Testis (tissue), 3 donors: ENCODE measurements around the gene NEURL1. TPM values are rescaled to one million over a fixed set of nuclear protein-coding genes. Genes with fewer than 3 reads are reported as not detected.
A peak's percentile ranks its signal among the peaks of the same experiment; 100 is the strongest.

Source experiments
- DNase-seq: peaks from one replicate; pipeline ENCODE4 v3.0.0-alpha.2; 2019
- H3K27ac ChIP-seq, 2 donors: fragments of 200-600 bp; sonication (generic); one replicate each; pipeline ENCODE4 v1.5.1; 2019
- H3K27me3 ChIP-seq: fragments of 200-600 bp; sonication (generic); one replicate; pipeline ENCODE4 v1.5.1; 2019
- H3K36me3 ChIP-seq: fragments of 200-600 bp; sonication (generic); one replicate; pipeline ENCODE4 v1.5.1; 2017; ENCODE audit warnings: low read depth; ENCODE audit errors: missing control alignments
- H3K4me1 ChIP-seq: fragments of 200-600 bp; sonication (generic); one replicate; pipeline ENCODE4 v1.5.1; 2019
- H3K4me3 ChIP-seq, 2 donors: fragments of 200-600 bp; sonication (generic); one replicate each; pipeline ENCODE4 v1.5.1; 2017 to 2019
- H3K9me3 ChIP-seq: fragments of 200-600 bp; sonication (generic); one replicate; pipeline ENCODE4 v1.5.1; 2017
- POLR2A ChIP-seq: fragments of 450-650 bp; IDR thresholded peaks from one replicate; pipeline ENCODE4 v1.6.1; 2017; ENCODE audit warnings: antibody characterized with exemption, mild to moderate bottlenecking, moderate library complexity
- WGBS, 2 donors: methylation state at CpG; one replicate each; pipeline ENCODE4 v1.1.5; 2018; 5-methylcytosine and 5-hydroxymethylcytosine counted together
- intact Hi-C: fragments of 100-400 bp; cut with DNase I; formaldehyde crosslinking; loops from one replicate; pipeline ENCODE4 v1.15.1; 2023; ENCODE audit warnings: low total_unique reads
- polyA plus RNA-seq: library from polyadenylated mRNA; stranded (reverse); fragments of 350-450 nt; fragmentation: Illumina TruSeq; extraction: RNeasy Lipid Tissue Mini Kit (QIAGEN cat#74804); gene quantifications from one replicate; pipeline ENCODE4 v1.2.3, GENCODE V29; 2014; ENCODE audit warnings: low read depth, low replicate concordance; ENCODE audit not compliant: insufficient read depth
- total RNA-seq, 2 donors: library from RNA; depleted of rRNA; stranded (reverse); fragments of >200 nt; gene quantifications; one replicate each; pipeline ENCODE4 v1.2.3, GENCODE V29; 2016
- TF ChIP-seq, protein P1 (sequence below), 3 experiments: fragments of 450-650 bp in 2 of 3; fragments of 200-600 bp in 1 of 3; sonication (generic) in 1 of 3; IDR thresholded peaks; one replicate each; pipeline ENCODE4 v1.5.1; 2016 to 2019; ENCODE audit warnings: antibody characterized with exemption in 3 of 3, mild to moderate bottlenecking in 2 of 3, moderate library complexity in 1 of 3

NEURL1 gene
- total and polyA plus RNA-seq, 3 donors from 2014 or later = 17.8 to 21.9 (median 19.8) TPM

- Histone ChIP-seq H3K4me3 (no peak overlapping the region), H3K36me3 (no peaks in the 10 kb centered on the region), H3K4me1 (peaks cover 34% of the 10 kb centered on the region), H3K9me3 (no peaks in the 10 kb centered on the region), H3K27ac (peak overlapping the region in 1 of 2 donors; percentile 72), H3K27me3 (no peaks in the 10 kb centered on the region)
- intact Hi-C loops = no loop called here
- 85 to 88% methylated on average over 6 to 8 of the region's 8 CpGs for WGBS, 2 donors
- TF ChIP-seq, protein P1, sequence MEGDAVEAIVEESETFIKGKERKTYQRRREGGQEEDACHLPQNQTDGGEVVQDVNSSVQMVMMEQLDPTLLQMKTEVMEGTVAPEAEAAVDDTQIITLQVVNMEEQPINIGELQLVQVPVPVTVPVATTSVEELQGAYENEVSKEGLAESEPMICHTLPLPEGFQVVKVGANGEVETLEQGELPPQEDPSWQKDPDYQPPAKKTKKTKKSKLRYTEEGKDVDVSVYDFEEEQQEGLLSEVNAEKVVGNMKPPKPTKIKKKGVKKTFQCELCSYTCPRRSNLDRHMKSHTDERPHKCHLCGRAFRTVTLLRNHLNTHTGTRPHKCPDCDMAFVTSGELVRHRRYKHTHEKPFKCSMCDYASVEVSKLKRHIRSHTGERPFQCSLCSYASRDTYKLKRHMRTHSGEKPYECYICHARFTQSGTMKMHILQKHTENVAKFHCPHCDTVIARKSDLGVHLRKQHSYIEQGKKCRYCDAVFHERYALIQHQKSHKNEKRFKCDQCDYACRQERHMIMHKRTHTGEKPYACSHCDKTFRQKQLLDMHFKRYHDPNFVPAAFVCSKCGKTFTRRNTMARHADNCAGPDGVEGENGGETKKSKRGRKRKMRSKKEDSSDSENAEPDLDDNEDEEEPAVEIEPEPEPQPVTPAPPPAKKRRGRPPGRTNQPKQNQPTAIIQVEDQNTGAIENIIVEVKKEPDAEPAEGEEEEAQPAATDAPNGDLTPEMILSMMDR (IDR thresholded peaks at IDR 0.05) = no peak
- no peak for TF ChIP-seq POLR2A
- DNase-seq = no peak
These were observed 145.4 kb downstream of the NEURL1 start for GRCh38 chr10:103638948-103639347.

DNA sequence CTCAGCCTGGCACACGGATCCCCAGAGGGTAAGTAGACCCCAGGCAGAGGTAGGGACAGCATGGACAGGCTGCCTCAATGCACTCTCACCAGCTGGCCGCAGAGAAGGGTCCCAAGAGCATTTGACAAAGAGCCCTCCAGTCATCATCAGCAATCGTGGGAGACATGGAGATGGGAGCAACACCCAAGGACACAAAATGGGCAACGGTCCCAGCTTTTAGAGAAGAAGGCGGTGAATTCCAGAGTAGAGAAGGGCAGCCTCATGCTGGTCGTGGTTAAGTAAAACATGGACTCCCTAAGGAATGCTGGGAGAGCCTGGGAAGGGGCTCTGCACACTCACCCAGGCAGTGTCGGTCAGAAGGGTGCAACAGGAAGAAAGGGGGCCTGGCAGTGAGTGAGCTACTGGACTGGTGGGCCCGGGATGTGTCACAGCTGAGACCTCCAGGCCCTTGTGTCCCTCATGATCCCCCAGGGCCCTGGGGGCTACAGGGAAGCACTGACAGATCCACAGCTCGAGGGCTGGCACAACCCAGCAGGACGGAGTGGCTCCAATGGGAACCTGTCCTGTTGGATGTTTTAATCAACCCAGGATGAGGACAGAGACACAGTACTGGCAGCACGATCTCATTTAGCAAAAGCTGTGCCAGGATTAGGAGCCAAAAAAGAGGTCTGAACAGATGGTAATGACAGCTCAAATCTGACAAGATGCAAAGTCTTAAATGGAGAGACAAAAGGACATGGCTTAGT lies 147.1 kb downstream of the NEURL1 start:
- intact Hi-C loops = no loop called here
- H3K36me3 ChIP-seq = no peaks in the 10 kb centered on the region
- no peaks in the 10 kb centered on the region for H3K9me3 ChIP-seq
- H3K4me1 ChIP-seq = peaks cover 44% of the 10 kb centered on the region
- H3K27ac ChIP-seq = no peak overlapping the region
- H3K27me3 ChIP-seq = no peaks in the 10 kb centered on the region
- 48 to 59% methylated on average over 10 to 11 of the region's 11 CpGs for WGBS, 2 donors
- H3K4me3 ChIP-seq = no peak overlapping the region
- TF ChIP-seq, protein P1 (IDR thresholded peaks at IDR 0.05) = no peak
- TF ChIP-seq POLR2A = no peak
- DNase-seq = peak; percentile 74

GRCh38 chr10:103641326-103641725 lies 147.8 kb downstream of the NEURL1 start:
- no peak for TF ChIP-seq POLR2A
- TF ChIP-seq, protein P1 (IDR thresholded peaks at IDR 0.05) = no peak
- Histone ChIP-seq H3K27ac (no peak overlapping the region), H3K27me3 (no peaks in the 10 kb centered on the region), H3K4me3 (no peak overlapping the region), H3K36me3 (no peaks in the 10 kb centered on the region), H3K4me1 (peaks cover 47% of the 10 kb centered on the region), H3K9me3 (no peaks in the 10 kb centered on the region)
- WGBS, 2 donors = 88 to 95% methylated on average over 4 of the region's 4 CpGs
- intact Hi-C loops = no loop called here
- no peak for DNase-seq

Other genes starting within 250 kb of the NEURL1 start
- not detected for gene RPEL1, start 247.8 kb upstream of the NEURL1 start, total RNA-seq
- gene RPEL1, start 247.8 kb upstream of the NEURL1 start, polyA plus RNA-seq = not detected
- gene INA, start 216.6 kb upstream of the NEURL1 start, total RNA-seq = 1 to 10 TPM; 4.3 to 5.2 TPM
- 7.7 TPM for gene INA, start 216.6 kb upstream of the NEURL1 start, polyA plus RNA-seq
- 10 to 100 TPM; 15.7 to 23.2 TPM for gene PCGF6, start 142.6 kb upstream of the NEURL1 start, total RNA-seq
- gene PCGF6, start 142.6 kb upstream of the NEURL1 start, polyA plus RNA-seq = 15.9 TPM
- 10 to 100 TPM; 26.3 to 29.1 TPM for gene TAF5, start 125.7 kb upstream of the NEURL1 start, total RNA-seq
- 19.7 TPM for gene TAF5, start 125.7 kb upstream of the NEURL1 start, polyA plus RNA-seq
- 100 to 1,000 TPM; 175 to 193 TPM for gene ATP5MK, start 97.2 kb upstream of the NEURL1 start, total RNA-seq
- gene ATP5MK, start 97.2 kb upstream of the NEURL1 start, polyA plus RNA-seq = 280 TPM
- gene PDCD11, start 97.1 kb upstream of the NEURL1 start, total RNA-seq = 10 to 100 TPM; 50.7 to 54.9 TPM
- 47.3 TPM for gene PDCD11, start 97.1 kb upstream of the NEURL1 start, polyA plus RNA-seq
- 10 to 100 TPM; 53.1 to 78.6 TPM for gene CALHM2, start 41.3 kb upstream of the NEURL1 start, total RNA-seq
- 43.5 TPM for gene CALHM2, start 41.3 kb upstream of the NEURL1 start, polyA plus RNA-seq
- gene CALHM1, start 34.8 kb upstream of the NEURL1 start, total RNA-seq = under 1 TPM; 0.24 to 0.50 TPM
- not detected for gene CALHM1, start 34.8 kb upstream of the NEURL1 start, polyA plus RNA-seq
- gene CALHM3, start 14.5 kb upstream of the NEURL1 start, total RNA-seq = under 1 TPM; 0.39 to 0.93 TPM
- 0.88 TPM for gene CALHM3, start 14.5 kb upstream of the NEURL1 start, polyA plus RNA-seq